OCI-LY3 (cell line): ENCODE results near the gene BANF2.

Experiments used
- H2AFZ ChIP-seq: fragments of 200-600, 300-600 bp; shearing (Covaris generic); 2 replicates; pipeline ENCODE4 v1.6.0; 2014; ENCODE audit warnings: antibody characterized with exemption, low read depth, low read length
- H3K27ac ChIP-seq: fragments of 200-600, 300-600 bp; sonication (generic); 2 replicates; pipeline ENCODE4 v1.5.1; 2014; ENCODE audit warnings: mild to moderate bottlenecking, low read length, moderate library complexity, mixed read lengths
- H3K27me3 ChIP-seq: fragments of 200-600, 300-600 bp; sonication (generic); 2 replicates; pipeline ENCODE4 v1.6.1; 2014; ENCODE audit warnings: low read depth, low read length, mixed read lengths
- H3K36me3 ChIP-seq: fragments of 200-600, 300-600 bp; sonication (generic); replicated peaks from 2 replicates; pipeline ENCODE3; 2014; ENCODE audit warnings: low read depth, low read length, mixed read lengths
- H3K4me1 ChIP-seq: fragments of 300-600, 200-600 bp; sonication (generic); 2 replicates; pipeline ENCODE4 v1.6.1; 2014; ENCODE audit warnings: low read length, mixed read lengths
- H3K4me2 ChIP-seq: fragments of 200-600, 300-600 bp; sonication (generic); 2 replicates; pipeline ENCODE4 v1.6.1; 2014; ENCODE audit warnings: low read length, mixed read lengths
- H3K4me3 ChIP-seq: fragments of 300-600, 200-600 bp; sonication (generic); 2 replicates; pipeline ENCODE4 v1.5.1; 2014; ENCODE audit warnings: antibody characterized with exemption, mild to moderate bottlenecking, low read length, moderate library complexity
- H3K79me2 ChIP-seq: fragments of 300-600, 200-600 bp; shearing (Covaris generic); 2 replicates; pipeline ENCODE4 v1.6.1; 2014; ENCODE audit warnings: mild to moderate bottlenecking, low read length, mixed read lengths
- H3K9ac ChIP-seq: fragments of 300-600, 200-600 bp; shearing (Covaris generic); 2 replicates; pipeline ENCODE4 v1.6.0; 2014; ENCODE audit warnings: mild to moderate bottlenecking, low read length, moderate library complexity
- H3K9me3 ChIP-seq: fragments of 200-600, 300-600 bp; shearing (Covaris generic); 2 replicates; pipeline ENCODE4 v1.6.1; 2014; ENCODE audit warnings: low read length, mixed read lengths; ENCODE audit not compliant: insufficient read depth
- H4K20me1 ChIP-seq: fragments of 200-600, 300-600 bp; sonication (generic); 2 replicates; pipeline ENCODE4 v1.6.1; 2016; ENCODE audit warnings: low read length, mixed read lengths; ENCODE audit not compliant: insufficient read depth
- EZH2phosphoT487 ChIP-seq: fragments of 200-600 bp; shearing (Covaris generic); IDR thresholded peaks from 2 replicates; pipeline ENCODE4 v1.6.1; 2018; ENCODE audit warnings: antibody characterized with exemption, mixed run types, low read depth
- TF ChIP-seq, protein P1 (sequence below): fragments of 200-600, 300-600 bp; sonication (generic); IDR thresholded peaks from 2 replicates; pipeline ENCODE4 v1.5.1; 2014; ENCODE audit warnings: antibody characterized with exemption, low read length, low read depth

Gene BANF2

DNA sequence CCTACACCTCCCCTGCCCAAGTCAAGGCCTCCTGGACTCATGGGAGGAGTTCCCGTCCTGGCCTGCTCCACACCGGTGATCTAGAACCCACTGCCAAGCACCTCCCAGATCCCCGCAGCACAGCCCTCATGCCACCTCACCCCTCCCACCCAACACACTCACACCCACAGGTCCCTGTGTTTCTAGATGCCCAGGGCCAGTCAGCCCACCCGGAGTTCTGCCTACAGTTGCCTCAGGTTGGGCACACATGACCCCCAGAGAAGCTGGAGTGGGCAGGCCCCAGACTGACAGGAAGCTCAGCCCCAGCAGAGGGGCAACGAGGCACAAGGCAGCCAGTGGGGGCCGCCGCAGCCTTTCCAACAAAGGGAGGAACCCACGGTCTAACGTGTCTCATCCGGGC, 47.4 kb upstream of the BANF2 start:
- H3K27me3 ChIP-seq = no peaks in the 10 kb centered on the region
- no peaks in the 10 kb centered on the region for H3K36me3 ChIP-seq
- no peaks in the 10 kb centered on the region for H3K79me2 ChIP-seq
- no peak overlapping the region for H3K4me3 ChIP-seq
- H3K9me3 ChIP-seq = no peaks in the 10 kb centered on the region
- peaks cover 9% of the 10 kb centered on the region for H3K4me1 ChIP-seq
- H4K20me1 ChIP-seq = peaks cover 14% of the 10 kb centered on the region
- TF ChIP-seq, protein P1, sequence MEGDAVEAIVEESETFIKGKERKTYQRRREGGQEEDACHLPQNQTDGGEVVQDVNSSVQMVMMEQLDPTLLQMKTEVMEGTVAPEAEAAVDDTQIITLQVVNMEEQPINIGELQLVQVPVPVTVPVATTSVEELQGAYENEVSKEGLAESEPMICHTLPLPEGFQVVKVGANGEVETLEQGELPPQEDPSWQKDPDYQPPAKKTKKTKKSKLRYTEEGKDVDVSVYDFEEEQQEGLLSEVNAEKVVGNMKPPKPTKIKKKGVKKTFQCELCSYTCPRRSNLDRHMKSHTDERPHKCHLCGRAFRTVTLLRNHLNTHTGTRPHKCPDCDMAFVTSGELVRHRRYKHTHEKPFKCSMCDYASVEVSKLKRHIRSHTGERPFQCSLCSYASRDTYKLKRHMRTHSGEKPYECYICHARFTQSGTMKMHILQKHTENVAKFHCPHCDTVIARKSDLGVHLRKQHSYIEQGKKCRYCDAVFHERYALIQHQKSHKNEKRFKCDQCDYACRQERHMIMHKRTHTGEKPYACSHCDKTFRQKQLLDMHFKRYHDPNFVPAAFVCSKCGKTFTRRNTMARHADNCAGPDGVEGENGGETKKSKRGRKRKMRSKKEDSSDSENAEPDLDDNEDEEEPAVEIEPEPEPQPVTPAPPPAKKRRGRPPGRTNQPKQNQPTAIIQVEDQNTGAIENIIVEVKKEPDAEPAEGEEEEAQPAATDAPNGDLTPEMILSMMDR = peak; percentile 45
- TF ChIP-seq EZH2phosphoT487 = no peak
- H3K27ac ChIP-seq = no peak overlapping the region
- no peak overlapping the region for H3K4me2 ChIP-seq
- no peak overlapping the region for H2AFZ ChIP-seq
- no peak overlapping the region for H3K9ac ChIP-seq

DNA sequence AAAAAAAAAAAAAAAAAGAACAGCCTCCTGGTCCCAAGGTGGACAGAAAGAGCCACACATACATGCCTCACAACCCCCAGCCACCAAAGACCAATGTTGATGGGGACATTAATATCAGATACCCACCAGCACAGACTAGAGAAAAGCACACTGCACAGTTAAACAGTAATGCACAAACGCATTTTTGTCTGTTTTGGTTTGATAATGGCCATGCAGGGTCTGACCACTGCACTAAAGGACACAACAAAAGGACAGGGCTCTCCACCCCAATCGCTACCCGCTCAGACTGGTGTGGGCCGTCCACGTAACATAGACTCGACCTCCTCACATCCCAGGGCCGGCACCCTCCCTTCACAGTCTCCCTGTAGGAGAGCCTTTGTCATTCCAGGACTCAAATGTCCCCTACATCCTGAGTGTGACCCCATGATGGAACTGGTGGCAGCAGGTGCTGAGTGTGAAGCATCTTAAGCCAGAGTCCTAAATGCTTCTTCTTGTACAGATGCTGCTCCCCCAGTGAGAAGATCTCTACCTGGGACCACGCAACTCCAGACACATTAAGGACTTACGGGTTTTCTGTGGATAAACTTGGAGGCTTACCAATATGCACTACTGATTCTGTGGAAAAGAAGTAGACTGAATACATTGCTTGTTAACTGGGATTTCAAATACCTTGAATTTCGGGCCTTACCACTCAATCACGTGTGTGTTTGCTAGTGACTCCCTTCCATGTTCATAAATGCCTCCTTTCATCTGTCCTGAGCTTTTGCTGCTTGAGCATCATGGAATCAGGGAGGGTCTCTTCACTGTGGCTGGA, 45.7 kb upstream of the BANF2 start:
- no peak overlapping the region for H3K27ac ChIP-seq
- no peak overlapping the region for H2AFZ ChIP-seq
- TF ChIP-seq, protein P1 = no peak
- TF ChIP-seq EZH2phosphoT487 = no peak
- no peak overlapping the region for H3K4me3 ChIP-seq
- H3K27me3 ChIP-seq = no peaks in the 10 kb centered on the region
- H3K9ac ChIP-seq = no peak overlapping the region
- peaks cover 3% of the 10 kb centered on the region for H3K4me1 ChIP-seq
- peaks cover 3% of the 10 kb centered on the region; the same call in 1 of the 2 replicates for H4K20me1 ChIP-seq
- peaks cover 9% of the 10 kb centered on the region for H3K36me3 ChIP-seq
- H3K79me2 ChIP-seq = no peaks in the 10 kb centered on the region
- H3K9me3 ChIP-seq = no peaks in the 10 kb centered on the region
- H3K4me2 ChIP-seq = no peak overlapping the region

DNA sequence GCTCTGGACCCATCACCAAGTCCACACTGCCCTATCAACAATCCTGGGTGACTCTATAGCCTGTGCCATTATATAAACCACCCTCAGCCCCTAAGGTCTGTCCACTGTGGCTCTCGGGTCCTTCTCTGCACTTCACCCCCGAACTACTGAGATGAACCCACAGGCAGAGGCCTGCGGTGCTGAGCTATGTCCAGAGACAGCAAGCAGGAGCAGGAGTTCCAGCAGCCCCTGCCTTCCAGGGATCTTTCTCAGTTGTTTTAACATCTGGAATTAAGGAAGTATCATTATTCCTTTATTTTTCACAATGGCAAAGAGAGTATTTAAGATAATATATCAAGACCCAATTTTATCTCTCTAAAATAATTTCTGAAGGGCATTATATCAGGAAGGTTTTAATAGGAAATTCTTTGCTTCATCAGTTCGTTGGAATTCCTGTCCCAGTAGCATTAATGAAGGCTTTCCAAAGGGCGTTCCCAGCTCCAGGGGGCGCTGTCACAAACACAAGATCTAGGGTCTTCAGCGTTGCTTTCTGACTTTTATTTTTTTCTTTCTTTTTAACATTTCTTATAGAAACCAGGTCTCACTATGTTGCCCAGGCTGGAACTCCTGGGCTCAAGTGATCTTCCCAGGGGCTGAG, 45.0 kb upstream of the BANF2 start:
- Histone ChIP-seq H3K27me3 (no peaks in the 10 kb centered on the region), H3K36me3 (peaks cover 9% of the 10 kb centered on the region), H3K4me3 (no peak overlapping the region), H4K20me1 (peaks cover 3% of the 10 kb centered on the region; the same call in 1 of the 2 replicates), H2AFZ (no peak overlapping the region), H3K4me2 (no peak overlapping the region), H3K9me3 (no peaks in the 10 kb centered on the region), H3K27ac (no peak overlapping the region), H3K9ac (no peak overlapping the region), H3K79me2 (no peaks in the 10 kb centered on the region), H3K4me1 (no peaks in the 10 kb centered on the region)
- no peak for TF ChIP-seq EZH2phosphoT487
- TF ChIP-seq, protein P1 = peak; percentile 72

DNA sequence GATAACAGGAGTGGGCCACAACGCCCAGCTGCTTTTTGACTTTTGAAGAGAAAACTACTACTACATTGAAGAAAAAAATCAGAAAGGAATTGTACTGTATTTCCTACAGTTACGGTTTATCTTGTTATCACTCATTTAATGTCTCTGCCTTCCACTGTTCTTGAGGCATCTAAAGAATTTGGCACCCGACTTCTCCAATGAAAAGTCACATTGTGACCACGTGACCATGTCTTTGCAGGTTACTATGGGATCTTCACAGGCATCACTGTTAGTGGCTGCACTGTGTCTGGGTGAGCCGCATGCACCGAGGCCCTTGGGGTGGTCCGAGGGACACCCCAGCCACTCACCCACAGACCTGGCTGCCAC, 44.5 kb upstream of the BANF2 start:
- Histone ChIP-seq H3K4me1 (no peaks in the 10 kb centered on the region), H3K9me3 (no peaks in the 10 kb centered on the region), H2AFZ (no peak overlapping the region), H3K36me3 (peaks cover 9% of the 10 kb centered on the region), H3K27ac (no peak overlapping the region), H4K20me1 (peaks cover 4% of the 10 kb centered on the region), H3K9ac (no peak overlapping the region), H3K79me2 (no peaks in the 10 kb centered on the region), H3K4me3 (no peak overlapping the region), H3K27me3 (no peaks in the 10 kb centered on the region), H3K4me2 (no peak overlapping the region)
- TF ChIP-seq EZH2phosphoT487 = no peak
- TF ChIP-seq, protein P1 = no peak
